ENCODE results near the gene SLC24A3. TPM values are rescaled to one million over a fixed set of nuclear protein-coding genes. Genes with fewer than 3 reads are reported as not detected.

Gene SLC24A3
- total RNA-seq, 4 donors from 2014 or later: 4.2 to 6.4 (median 5.6) TPM

DNA sequence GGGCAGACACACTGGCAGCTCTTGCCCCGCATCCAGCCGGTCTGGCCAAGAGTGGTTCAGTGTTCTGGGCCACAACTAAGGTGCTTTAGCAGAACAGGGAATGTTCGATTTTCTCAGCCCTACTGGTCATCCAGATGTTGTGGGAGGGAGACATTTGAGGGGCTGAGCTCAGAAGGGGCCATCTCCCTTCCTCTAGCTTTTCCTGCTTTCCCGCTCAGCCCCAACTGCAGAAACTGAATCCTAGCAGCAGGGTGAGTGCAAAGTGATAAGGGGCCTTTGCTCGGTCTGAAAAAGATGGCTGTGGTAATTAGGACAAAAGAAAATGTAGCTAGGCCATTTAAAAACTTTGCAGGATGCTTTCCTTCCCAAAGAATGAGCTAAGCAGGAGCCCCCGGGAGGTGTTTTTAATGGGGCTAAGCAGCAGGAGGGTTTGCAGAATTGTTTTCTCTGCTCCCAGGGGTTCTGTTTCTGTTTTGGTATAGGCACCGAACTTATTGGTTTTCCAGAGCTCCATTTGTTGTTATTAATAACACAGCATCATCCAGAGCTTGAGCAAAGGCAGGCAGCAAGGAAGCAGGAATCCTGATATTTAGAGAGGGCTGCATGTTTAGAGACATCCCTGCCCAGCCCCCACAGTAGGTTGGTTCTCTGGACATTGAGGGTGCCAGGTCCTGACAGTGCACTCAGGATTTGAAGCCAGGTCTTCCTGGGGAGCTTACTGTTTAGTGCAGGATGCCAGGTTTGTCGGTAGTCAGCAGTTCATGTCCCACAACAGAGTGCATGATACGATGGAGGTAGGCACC, 210.9 kb downstream of the SLC24A3 start:
- Histone ChIP-seq H3K27ac (no peak overlapping the region), H3K27me3 (no peaks in the 10 kb centered on the region), H3K4me1 (no peaks in the 10 kb centered on the region), H3K9me3 (no peaks in the 10 kb centered on the region), H3K4me3 (no peak overlapping the region), H3K36me3 (no peaks in the 10 kb centered on the region)
- WGBS: 75% methylated on average over 8 of the region's 9 CpGs
- no peak for TF ChIP-seq POLR2AphosphoS5 (IDR thresholded peaks at IDR 0.05)
- no peak for DNase-seq (ENCODE audit: low spot score in 2 of 2)

DNA sequence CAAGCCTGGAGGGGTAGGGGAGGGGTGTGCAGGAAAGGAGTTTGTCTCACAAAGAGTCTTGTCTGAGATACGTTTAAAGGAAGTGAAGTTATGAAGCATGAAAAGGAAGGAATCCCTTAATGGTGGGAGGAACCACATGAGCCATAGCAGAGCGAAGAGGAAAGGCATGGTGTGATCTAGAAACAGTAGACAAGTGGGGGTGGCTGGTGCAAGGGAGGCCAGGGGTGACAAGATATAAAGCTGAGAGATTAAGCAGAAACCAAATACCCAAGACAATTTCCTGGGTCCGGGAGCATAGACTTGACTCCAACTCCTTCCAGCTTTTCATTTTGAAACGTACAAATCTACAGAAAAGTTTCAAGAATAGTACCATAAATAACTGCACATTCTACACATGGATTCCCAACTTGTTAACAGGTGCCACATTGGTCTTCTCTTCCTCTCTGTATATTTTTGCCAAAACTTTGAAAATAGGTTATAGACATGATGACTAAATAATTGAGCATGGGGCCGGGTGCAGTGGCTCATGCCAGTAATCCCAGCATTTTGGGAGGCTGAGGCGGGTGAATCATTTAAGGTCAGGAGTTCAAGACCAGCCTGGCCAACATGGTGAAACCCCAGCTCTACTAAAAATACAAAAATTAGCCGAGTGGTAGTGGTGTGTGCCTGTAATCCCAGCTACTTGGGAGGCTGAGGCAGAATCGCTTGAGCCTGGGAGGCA, 211.6 kb downstream of the SLC24A3 start:
- Histone ChIP-seq H3K4me1 (no peaks in the 10 kb centered on the region), H3K36me3 (no peaks in the 10 kb centered on the region), H3K4me3 (no peak overlapping the region), H3K9me3 (no peaks in the 10 kb centered on the region), H3K27ac (no peak overlapping the region), H3K27me3 (no peaks in the 10 kb centered on the region)
- 71% methylated on average over 8 of the region's 8 CpGs for WGBS
- no peak for TF ChIP-seq EP300 (IDR thresholded peaks at IDR 0.05)
- TF ChIP-seq POLR2A (IDR thresholded peaks at IDR 0.05): no peak
- no peak for TF ChIP-seq POLR2AphosphoS5 (IDR thresholded peaks at IDR 0.05)
- TF ChIP-seq, protein P1, sequence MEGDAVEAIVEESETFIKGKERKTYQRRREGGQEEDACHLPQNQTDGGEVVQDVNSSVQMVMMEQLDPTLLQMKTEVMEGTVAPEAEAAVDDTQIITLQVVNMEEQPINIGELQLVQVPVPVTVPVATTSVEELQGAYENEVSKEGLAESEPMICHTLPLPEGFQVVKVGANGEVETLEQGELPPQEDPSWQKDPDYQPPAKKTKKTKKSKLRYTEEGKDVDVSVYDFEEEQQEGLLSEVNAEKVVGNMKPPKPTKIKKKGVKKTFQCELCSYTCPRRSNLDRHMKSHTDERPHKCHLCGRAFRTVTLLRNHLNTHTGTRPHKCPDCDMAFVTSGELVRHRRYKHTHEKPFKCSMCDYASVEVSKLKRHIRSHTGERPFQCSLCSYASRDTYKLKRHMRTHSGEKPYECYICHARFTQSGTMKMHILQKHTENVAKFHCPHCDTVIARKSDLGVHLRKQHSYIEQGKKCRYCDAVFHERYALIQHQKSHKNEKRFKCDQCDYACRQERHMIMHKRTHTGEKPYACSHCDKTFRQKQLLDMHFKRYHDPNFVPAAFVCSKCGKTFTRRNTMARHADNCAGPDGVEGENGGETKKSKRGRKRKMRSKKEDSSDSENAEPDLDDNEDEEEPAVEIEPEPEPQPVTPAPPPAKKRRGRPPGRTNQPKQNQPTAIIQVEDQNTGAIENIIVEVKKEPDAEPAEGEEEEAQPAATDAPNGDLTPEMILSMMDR (IDR thresholded peaks at IDR 0.05): no peak
- no peak for DNase-seq (ENCODE audit: low spot score in 2 of 2)

DNA sequence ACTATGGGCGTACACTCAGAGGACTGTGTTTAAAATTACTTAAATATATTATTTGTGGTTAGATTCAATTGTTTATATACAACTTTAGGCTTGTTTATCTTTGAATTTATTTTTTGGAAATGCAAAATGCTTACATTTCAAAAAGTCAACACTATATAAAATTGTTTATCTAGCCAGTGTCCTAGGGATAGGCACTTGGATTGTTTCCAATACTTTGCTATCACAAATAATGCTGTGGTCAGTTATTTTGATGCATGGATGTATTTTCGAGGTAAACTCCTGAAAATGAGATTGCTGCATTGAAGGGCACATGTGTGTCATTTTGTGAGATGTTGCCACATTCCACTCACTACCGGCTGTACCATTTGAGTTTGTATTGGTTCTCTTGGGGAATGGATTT, 213.9 kb downstream of the SLC24A3 start:
- H3K9me3 ChIP-seq: no peaks in the 10 kb centered on the region
- H3K4me1 ChIP-seq: no peaks in the 10 kb centered on the region
- no peaks in the 10 kb centered on the region for H3K36me3 ChIP-seq
- H3K27ac ChIP-seq: no peak overlapping the region
- 94% methylated on average over 3 of the region's 3 CpGs for WGBS
- TF ChIP-seq POLR2AphosphoS5 (IDR thresholded peaks at IDR 0.05) (no peak), POLR2A (IDR thresholded peaks at IDR 0.05) (no peak), EP300 (IDR thresholded peaks at IDR 0.05) (no peak)
- TF ChIP-seq, protein P1 (IDR thresholded peaks at IDR 0.05): no peak
- no peak for DNase-seq (ENCODE audit: low spot score in 2 of 2)
- H3K4me3 ChIP-seq: no peak overlapping the region
- no peaks in the 10 kb centered on the region for H3K27me3 ChIP-seq

DNA sequence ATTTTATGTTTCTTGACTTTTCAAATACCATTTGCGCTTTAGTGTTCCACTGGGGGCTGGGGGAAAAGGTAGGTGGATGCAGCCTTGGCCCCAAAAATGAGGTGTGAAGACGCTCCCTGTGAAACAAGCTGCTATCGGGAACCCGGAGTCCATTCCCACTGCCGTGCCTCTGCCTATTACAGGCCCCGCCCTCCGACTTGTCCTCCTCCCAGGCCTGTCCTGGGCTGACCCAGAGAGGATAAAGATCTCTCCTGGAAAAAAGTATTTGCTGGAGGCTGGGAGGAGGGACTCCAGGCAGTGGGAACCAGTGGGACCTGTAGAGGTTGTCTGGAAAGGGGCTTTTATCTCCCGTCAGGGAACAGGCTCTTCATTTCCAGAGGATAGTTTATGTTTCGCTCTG, 215.0 kb downstream of the SLC24A3 start:
- H3K27ac ChIP-seq: no peak overlapping the region
- 67% methylated on average over 9 of the region's 9 CpGs for WGBS
- H3K36me3 ChIP-seq: no peaks in the 10 kb centered on the region
- H3K4me3 ChIP-seq: no peak overlapping the region
- H3K9me3 ChIP-seq: no peaks in the 10 kb centered on the region
- no peak for DNase-seq (ENCODE audit: low spot score in 2 of 2)
- TF ChIP-seq EP300 (IDR thresholded peaks at IDR 0.05) (no peak), POLR2AphosphoS5 (IDR thresholded peaks at IDR 0.05) (no peak), POLR2A (IDR thresholded peaks at IDR 0.05) (no peak)
- TF ChIP-seq, protein P1 (IDR thresholded peaks at IDR 0.05): no peak
- no peaks in the 10 kb centered on the region for H3K4me1 ChIP-seq
- H3K27me3 ChIP-seq: no peaks in the 10 kb centered on the region

DNA sequence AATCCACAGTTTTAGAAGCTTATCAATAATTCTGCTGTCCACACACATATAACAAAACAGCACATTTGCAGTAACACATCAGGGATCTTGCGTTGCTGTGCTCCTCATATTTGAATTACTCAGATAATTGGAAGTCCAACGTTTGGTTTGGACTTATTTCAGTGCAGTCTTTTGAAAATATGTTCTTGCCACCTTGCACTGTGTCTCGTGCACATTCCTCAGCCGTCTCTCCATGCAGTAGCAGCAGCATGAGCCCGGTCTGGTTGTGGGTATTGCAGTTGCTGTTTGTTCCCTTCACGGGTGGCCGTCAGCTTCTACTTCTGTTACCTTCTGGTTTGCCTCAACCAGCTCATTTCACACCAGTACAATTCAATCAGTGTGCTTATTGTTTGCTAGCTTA, 215.5 kb downstream of the SLC24A3 start:
- TF ChIP-seq POLR2AphosphoS5 (IDR thresholded peaks at IDR 0.05) (no peak), POLR2A (IDR thresholded peaks at IDR 0.05) (no peak), EP300 (IDR thresholded peaks at IDR 0.05) (no peak)
- TF ChIP-seq, protein P1 (IDR thresholded peaks at IDR 0.05): no peak
- no peaks in the 10 kb centered on the region for H3K27me3 ChIP-seq
- no peak overlapping the region for H3K27ac ChIP-seq
- WGBS: 68% methylated on average over 7 of the region's 7 CpGs
- H3K4me1 ChIP-seq: no peaks in the 10 kb centered on the region
- H3K36me3 ChIP-seq: no peaks in the 10 kb centered on the region
- no peak for DNase-seq (ENCODE audit: low spot score in 2 of 2)
- no peaks in the 10 kb centered on the region for H3K9me3 ChIP-seq
- H3K4me3 ChIP-seq: no peak overlapping the region

Data from suprapubic skin (tissue), 4 donors.